ENCODE results near the gene OAS3. TPM values are rescaled to one million over a fixed set of nuclear protein-coding genes. Genes with fewer than 3 reads are reported as not detected.

The OAS3 gene
- total RNA-seq, 1 donor from 2014 or later = 4.6 TPM

DNA sequence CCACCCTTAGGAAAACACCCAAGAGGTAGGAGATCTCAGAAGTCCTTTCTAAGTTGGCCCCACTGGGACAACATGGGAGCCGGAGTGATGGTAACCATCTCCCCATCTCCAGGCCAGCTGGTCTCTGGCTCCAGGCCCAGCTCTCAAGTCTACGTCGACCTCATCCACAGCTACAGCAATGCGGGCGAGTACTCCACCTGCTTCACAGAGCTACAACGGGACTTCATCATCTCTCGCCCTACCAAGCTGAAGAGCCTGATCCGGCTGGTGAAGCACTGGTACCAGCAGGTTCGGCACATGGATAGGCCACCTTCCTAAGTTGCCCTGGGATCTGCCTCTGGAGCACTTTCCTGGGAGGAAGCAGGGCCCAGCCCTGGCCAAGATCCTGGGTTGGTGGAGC lies 29.0 kb downstream of the OAS3 start:
- DNase-seq (ENCODE audit: extremely low spot score, unreplicated experiment) = no peak
- Mint-ChIP-seq H3K4me1 (ENCODE audit: unreplicated experiment) (no peaks in the 10 kb centered on the region), H3K27me3 (peaks cover 14% of the 10 kb centered on the region), H3K4me3 (no peak overlapping the region), H3K27ac (no peak overlapping the region), H3K9me3 (no peaks in the 10 kb centered on the region), H3K36me3 (no peaks in the 10 kb centered on the region)
- no peak for TF ChIP-seq CTCF (conservative IDR thresholded peaks at IDR 0.05)

- Mint-ChIP-seq H3K27me3 (peaks cover 10% of the 10 kb centered on the region), H3K27ac (no peak overlapping the region), H3K9me3 (no peaks in the 10 kb centered on the region), H3K36me3 (no peaks in the 10 kb centered on the region), H3K4me3 (no peak overlapping the region), H3K4me1 (ENCODE audit: unreplicated experiment) (no peaks in the 10 kb centered on the region)
- TF ChIP-seq CTCF (conservative IDR thresholded peaks at IDR 0.05) = no peak
- DNase-seq (ENCODE audit: extremely low spot score, unreplicated experiment) = no peak
Measured at GRCh38 chr12:112967858-112968257, 29.6 kb downstream of the OAS3 start.

- H3K27ac Mint-ChIP-seq = no peak overlapping the region
- H3K9me3 Mint-ChIP-seq = no peaks in the 10 kb centered on the region
- no peaks in the 10 kb centered on the region for H3K36me3 Mint-ChIP-seq
- no peak for DNase-seq (ENCODE audit: extremely low spot score, unreplicated experiment)
- no peak overlapping the region for H3K4me3 Mint-ChIP-seq
- peaks cover 10% of the 10 kb centered on the region for H3K27me3 Mint-ChIP-seq
- no peak for TF ChIP-seq CTCF (conservative IDR thresholded peaks at IDR 0.05)
- no peaks in the 10 kb centered on the region for H3K4me1 Mint-ChIP-seq (ENCODE audit: unreplicated experiment)
Measured at GRCh38 chr12:112969547-112970306, 31.5 kb downstream of the OAS3 start.

- H3K36me3 Mint-ChIP-seq = no peaks in the 10 kb centered on the region
- DNase-seq (ENCODE audit: extremely low spot score, unreplicated experiment) = no peak
- H3K4me1 Mint-ChIP-seq (ENCODE audit: unreplicated experiment) = no peaks in the 10 kb centered on the region
- H3K4me3 Mint-ChIP-seq = no peak overlapping the region
- TF ChIP-seq CTCF (conservative IDR thresholded peaks at IDR 0.05) = no peak
- no peak overlapping the region for H3K27ac Mint-ChIP-seq
- H3K9me3 Mint-ChIP-seq = no peaks in the 10 kb centered on the region
- H3K27me3 Mint-ChIP-seq = peaks cover 12% of the 10 kb centered on the region
Measured at GRCh38 chr12:112970391-112970790, 32.1 kb downstream of the OAS3 start.

- DNase-seq (ENCODE audit: extremely low spot score, unreplicated experiment) = no peak
Measured at GRCh38 chr12:112971248-112971647, 33.0 kb downstream of the OAS3 start.

More at GRCh38 chr12:112971248-112971647, 33.0 kb downstream of the OAS3 start:
- no peaks in the 10 kb centered on the region for H3K36me3 Mint-ChIP-seq
- no peak overlapping the region for H3K27ac Mint-ChIP-seq
- TF ChIP-seq CTCF (conservative IDR thresholded peaks at IDR 0.05) = no peak
- no peaks in the 10 kb centered on the region for H3K9me3 Mint-ChIP-seq
- no peaks in the 10 kb centered on the region for H3K4me1 Mint-ChIP-seq (ENCODE audit: unreplicated experiment)
- H3K4me3 Mint-ChIP-seq = no peak overlapping the region
- peaks cover 12% of the 10 kb centered on the region for H3K27me3 Mint-ChIP-seq
